ENCODE measurements around the gene GSTA3.
"Not testable (repeated sequence)": the region's sequence is repeated elsewhere in the genome, so short reads cannot be mapped to it uniquely, and the experiment has no call there.

The GSTA3 gene

DNA sequence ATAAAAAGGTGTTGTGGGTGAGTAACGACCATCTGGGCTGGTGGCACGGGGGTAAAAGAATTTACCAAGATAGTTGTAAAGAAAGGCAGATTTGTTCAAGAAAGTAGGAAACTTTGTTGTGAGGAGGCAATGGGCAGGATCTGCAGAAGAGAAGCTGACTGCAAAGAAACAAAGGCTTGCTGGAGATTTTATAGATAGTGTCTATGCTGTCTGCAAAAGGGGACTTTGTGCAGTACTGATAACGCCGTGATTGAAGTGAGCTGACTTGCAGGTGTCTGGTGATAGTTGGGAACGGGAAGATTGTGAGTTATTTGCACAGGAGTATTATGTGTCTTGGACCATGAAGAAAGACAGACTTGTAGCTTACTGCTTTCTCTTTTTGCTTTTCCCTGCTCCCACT lies 36.8 kb upstream of the GSTA3 start:
- H3K14ac ChIP-seq (ENCODE audit: low read length in 2 of 2), result no peak overlapping the region

GRCh38 chr6:52942821-52943220 lies 33.3 kb upstream of the GSTA3 start:
- 94% methylated on average over 9 of the region's 10 CpGs for WGBS
- H4K8ac ChIP-seq (ENCODE audit: low read length); H2BK5ac ChIP-seq (ENCODE audit: low read depth, low read length, poor library complexity, severe bottlenecking); H3K4ac ChIP-seq (ENCODE audit: low read depth in 1 of 2, low read length in 2 of 2); H3K4me3 ChIP-seq (ENCODE audit: insufficient read depth in 1 of 2, low read depth in 1 of 2, low read length in 2 of 2); H4K91ac ChIP-seq (ENCODE audit: low read length); DNase-seq; H3K4me2 ChIP-seq (ENCODE audit: low read length, poor library complexity, severe bottlenecking); H2AK5ac ChIP-seq (ENCODE audit: low read length, severe bottlenecking); H3K14ac ChIP-seq (ENCODE audit: low read length in 2 of 2); H3K9me3 ChIP-seq (ENCODE audit: control insufficient read depth, low read length); H2BK12ac ChIP-seq (ENCODE audit: low read length in 2 of 2); H3K27me3 ChIP-seq (ENCODE audit: control insufficient read depth in 1 of 2, insufficient read depth in 1 of 2, low read length in 2 of 2); H2BK15ac ChIP-seq (ENCODE audit: low read depth, poor library complexity, severe bottlenecking); H3K27ac ChIP-seq (ENCODE audit: low read length, poor library complexity, severe bottlenecking); H3K9ac ChIP-seq (ENCODE audit: low read length); H2AFZ ChIP-seq (ENCODE audit: low read depth, low read length); H3K36me3 ChIP-seq (ENCODE audit: control insufficient read depth in 1 of 2, insufficient read depth in 2 of 2, low read depth in 1 of 2, low read length in 2 of 2); H3K23ac ChIP-seq (ENCODE audit: low read length in 2 of 2); H3K18ac ChIP-seq (ENCODE audit: low read depth in 1 of 2, low read length in 2 of 2); H2BK120ac ChIP-seq (ENCODE audit: low read depth, low read length); H3K79me1 ChIP-seq (replicated peaks; ENCODE audit: low read length, poor library complexity, severe bottlenecking); H3K4me1 ChIP-seq (ENCODE audit: control insufficient read depth, insufficient read depth, low read depth, low read length): not testable (repeated sequence)

More for the DNA sequence above, 36.8 kb upstream of the GSTA3 start:
- Histone ChIP-seq H3K4me2 (ENCODE audit: low read length, poor library complexity, severe bottlenecking) (no peak overlapping the region), H4K91ac (ENCODE audit: low read length) (no peak overlapping the region), H3K4me3 (ENCODE audit: insufficient read depth in 1 of 2, low read depth in 1 of 2, low read length in 2 of 2) (no peak overlapping the region), H3K9me3 (ENCODE audit: control insufficient read depth, low read length) (no peaks in the 10 kb centered on the region), H2BK120ac (ENCODE audit: low read depth, low read length) (no peak overlapping the region), H2AK5ac (ENCODE audit: low read length, severe bottlenecking) (no peak overlapping the region), H3K23ac (ENCODE audit: low read length in 2 of 2) (no peak overlapping the region), H2AFZ (ENCODE audit: low read depth, low read length) (no peak overlapping the region), H2BK12ac (ENCODE audit: low read length in 2 of 2) (no peak overlapping the region), H3K4me1 (ENCODE audit: control insufficient read depth, insufficient read depth, low read depth, low read length) (peaks cover 1% of the 10 kb centered on the region), H4K8ac (ENCODE audit: low read length) (no peak overlapping the region), H3K9ac (ENCODE audit: low read length) (no peak overlapping the region), H2BK15ac (ENCODE audit: low read depth, poor library complexity, severe bottlenecking) (no peak overlapping the region), H3K4ac (ENCODE audit: low read depth in 1 of 2, low read length in 2 of 2) (no peak overlapping the region), H2BK5ac (ENCODE audit: low read depth, low read length, poor library complexity, severe bottlenecking) (no peak overlapping the region), H3K36me3 (ENCODE audit: control insufficient read depth in 1 of 2, insufficient read depth in 2 of 2, low read depth in 1 of 2, low read length in 2 of 2) (no peaks in the 10 kb centered on the region), H3K79me1 (replicated peaks; ENCODE audit: low read length, poor library complexity, severe bottlenecking) (no peaks in the 10 kb centered on the region), H3K27ac (ENCODE audit: low read length, poor library complexity, severe bottlenecking) (no peak overlapping the region), H3K27me3 (ENCODE audit: control insufficient read depth in 1 of 2, insufficient read depth in 1 of 2, low read length in 2 of 2) (peaks cover 3 to 7% of the 10 kb centered on the region in 2 experiments), H3K18ac (ENCODE audit: low read depth in 1 of 2, low read length in 2 of 2) (no peak overlapping the region)
- DNase-seq, result no peak
- WGBS, result 55% methylated on average over 5 of the region's 5 CpGs

DNA sequence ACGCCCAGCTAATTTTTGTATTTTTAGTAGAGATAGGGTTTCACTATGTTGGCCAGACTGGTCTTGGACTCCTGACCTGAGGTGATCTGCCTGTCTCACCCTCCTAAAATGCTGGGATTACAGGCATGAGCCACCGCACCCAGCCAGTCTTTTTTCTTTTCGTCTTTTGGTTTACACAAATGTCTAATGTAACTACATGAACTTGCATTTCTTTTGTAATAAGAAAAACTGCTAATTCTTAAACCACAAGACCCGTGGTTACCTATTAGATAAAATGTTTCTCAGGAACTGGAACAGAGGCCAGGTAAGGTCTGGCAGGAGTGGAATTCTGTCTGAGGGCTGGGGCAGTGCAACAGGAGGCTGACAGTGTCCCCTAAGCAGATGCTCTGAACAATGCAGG lies 32.7 kb upstream of the GSTA3 start:
- no peak overlapping the region for H2BK15ac ChIP-seq (ENCODE audit: low read depth, poor library complexity, severe bottlenecking)
- no peak overlapping the region for H3K23ac ChIP-seq (ENCODE audit: low read length in 2 of 2)
- no peaks in the 10 kb centered on the region for H3K9me3 ChIP-seq (ENCODE audit: control insufficient read depth, low read length)
- no peak overlapping the region for H3K14ac ChIP-seq (ENCODE audit: low read length in 2 of 2)
- no peak overlapping the region for H2BK120ac ChIP-seq (ENCODE audit: low read depth, low read length)
- H4K91ac ChIP-seq (ENCODE audit: low read length), result no peak overlapping the region
- H3K79me1 ChIP-seq (replicated peaks; ENCODE audit: low read length, poor library complexity, severe bottlenecking), result no peaks in the 10 kb centered on the region
- no peak overlapping the region for H3K9ac ChIP-seq (ENCODE audit: low read length)
- H3K27me3 ChIP-seq (ENCODE audit: control insufficient read depth in 1 of 2, insufficient read depth in 1 of 2, low read length in 2 of 2), result peaks cover 3 to 7% of the 10 kb centered on the region in 2 experiments
- 89% methylated on average over 2 of the region's 4 CpGs for WGBS
- no peak overlapping the region for H3K4ac ChIP-seq (ENCODE audit: low read depth in 1 of 2, low read length in 2 of 2)
- no peak overlapping the region for H3K18ac ChIP-seq (ENCODE audit: low read depth in 1 of 2, low read length in 2 of 2)
- H4K8ac ChIP-seq (ENCODE audit: low read length), result no peak overlapping the region
- H3K4me2 ChIP-seq (ENCODE audit: low read length, poor library complexity, severe bottlenecking), result no peak overlapping the region
- H2AFZ ChIP-seq (ENCODE audit: low read depth, low read length), result no peak overlapping the region
- H3K36me3 ChIP-seq (ENCODE audit: control insufficient read depth in 1 of 2, insufficient read depth in 2 of 2, low read depth in 1 of 2, low read length in 2 of 2), result no peaks in the 10 kb centered on the region
- H2BK12ac ChIP-seq (ENCODE audit: low read length in 2 of 2), result no peak overlapping the region
- no peak for DNase-seq
- H2AK5ac ChIP-seq (ENCODE audit: low read length, severe bottlenecking), result no peak overlapping the region
- H3K27ac ChIP-seq (ENCODE audit: low read length, poor library complexity, severe bottlenecking), result no peak overlapping the region
- H2BK5ac ChIP-seq (ENCODE audit: low read depth, low read length, poor library complexity, severe bottlenecking), result no peak overlapping the region
- peaks cover 1% of the 10 kb centered on the region for H3K4me1 ChIP-seq (ENCODE audit: control insufficient read depth, insufficient read depth, low read depth, low read length)
- no peak overlapping the region for H3K4me3 ChIP-seq (ENCODE audit: insufficient read depth in 1 of 2, low read depth in 1 of 2, low read length in 2 of 2)

- 93% methylated on average over 2 of the region's 2 CpGs for WGBS
- H3K36me3 ChIP-seq (ENCODE audit: control insufficient read depth in 1 of 2, insufficient read depth in 2 of 2, low read depth in 1 of 2, low read length in 2 of 2), result no peaks in the 10 kb centered on the region
- no peak for DNase-seq
- H2BK120ac ChIP-seq (ENCODE audit: low read depth, low read length), result no peak overlapping the region
- H4K8ac ChIP-seq (ENCODE audit: low read length), result no peak overlapping the region
- H4K91ac ChIP-seq (ENCODE audit: low read length), result no peak overlapping the region
- no peak overlapping the region for H2AFZ ChIP-seq (ENCODE audit: low read depth, low read length)
- H3K9me3 ChIP-seq (ENCODE audit: control insufficient read depth, low read length), result no peaks in the 10 kb centered on the region
- H3K18ac ChIP-seq (ENCODE audit: low read depth in 1 of 2, low read length in 2 of 2), result no peak overlapping the region
- no peak overlapping the region for H2BK5ac ChIP-seq (ENCODE audit: low read depth, low read length, poor library complexity, severe bottlenecking)
- H2BK15ac ChIP-seq (ENCODE audit: low read depth, poor library complexity, severe bottlenecking), result no peak overlapping the region
- H3K9ac ChIP-seq (ENCODE audit: low read length), result no peak overlapping the region
- no peaks in the 10 kb centered on the region for H3K27me3 ChIP-seq (ENCODE audit: control insufficient read depth in 1 of 2, insufficient read depth in 1 of 2, low read length in 2 of 2)
- H3K4ac ChIP-seq (ENCODE audit: low read depth in 1 of 2, low read length in 2 of 2), result no peak overlapping the region
- H3K79me1 ChIP-seq (replicated peaks; ENCODE audit: low read length, poor library complexity, severe bottlenecking), result no peaks in the 10 kb centered on the region
- no peak overlapping the region for H3K4me3 ChIP-seq (ENCODE audit: insufficient read depth in 1 of 2, low read depth in 1 of 2, low read length in 2 of 2)
- H3K4me2 ChIP-seq (ENCODE audit: low read length, poor library complexity, severe bottlenecking), result no peak overlapping the region
- no peak overlapping the region for H3K23ac ChIP-seq (ENCODE audit: low read length in 2 of 2)
- peaks cover 1% of the 10 kb centered on the region for H3K4me1 ChIP-seq (ENCODE audit: control insufficient read depth, insufficient read depth, low read depth, low read length)
- H3K14ac ChIP-seq (ENCODE audit: low read length in 2 of 2), result no peak overlapping the region
- H3K27ac ChIP-seq (ENCODE audit: low read length, poor library complexity, severe bottlenecking), result no peak overlapping the region
- no peak overlapping the region for H2BK12ac ChIP-seq (ENCODE audit: low read length in 2 of 2)
- H2AK5ac ChIP-seq (ENCODE audit: low read length, severe bottlenecking), result no peak overlapping the region
Observed at GRCh38 chr6:52937908-52938307, 28.4 kb upstream of the GSTA3 start.

All from mesenchymal stem cell (in vitro differentiated cells and primary cell).